SJSA1 (cell line): ENCODE results near the gene PRKCE. TPM values are rescaled to one million over a fixed set of nuclear protein-coding genes. Genes with fewer than 3 reads are reported as not detected.

Experiments used
- DNase-seq, 2 experiments: peaks; one replicate each; pipeline ENCODE4 v3.0.0-alpha.2; 2015 to 2020; ENCODE audit warnings: low spot score in 2 of 2, low read depth in 1 of 2
- H3K27ac ChIP-seq: fragments of 250-450 bp; sonication (Bioruptor Pico); 2 replicates; pipeline ENCODE4 v1.5.1; 2020; ENCODE audit warnings: mild to moderate bottlenecking, moderate library complexity
- H3K27me3 ChIP-seq: fragments of 250-450 bp; sonication (Bioruptor Pico); replicated peaks from 2 replicates; pipeline ENCODE4 v1.5.1; 2020; ENCODE audit warnings: mild to moderate bottlenecking, moderate library complexity
- H3K36me3 ChIP-seq: fragments of 250-450 bp; sonication (Bioruptor Pico); 2 replicates; pipeline ENCODE4 v1.5.1; 2020; ENCODE audit warnings: mild to moderate bottlenecking
- H3K4me1 ChIP-seq: fragments of 250-450 bp; sonication (Bioruptor Pico); replicated peaks from 2 replicates; pipeline ENCODE4 v1.6.1; 2021; ENCODE audit warnings: mild to moderate bottlenecking
- H3K4me3 ChIP-seq: fragments of 250-450 bp; sonication (Bioruptor Pico); 2 replicates; pipeline ENCODE4 v1.5.1; 2020; ENCODE audit warnings: mild to moderate bottlenecking
- H3K9me3 ChIP-seq: fragments of 250-450 bp; sonication (Bioruptor Pico); replicated peaks from 2 replicates; pipeline ENCODE4 v1.5.1; 2020; ENCODE audit warnings: mild to moderate bottlenecking
- total RNA-seq: library from RNA; depleted of rRNA; stranded (reverse); fragments of >200 nt; shearing (Covaris generic); gene quantifications from 2 replicates; pipeline ENCODE4 v1.2.3, GENCODE V29; 2014

PRKCE gene
- total RNA-seq, 1 experiment from 2014 or later = 43.3 TPM

- Histone ChIP-seq H3K27ac (no peak overlapping the region), H3K4me3 (no peak overlapping the region), H3K9me3 (no peaks in the 10 kb centered on the region), H3K27me3 (no peaks in the 10 kb centered on the region), H3K4me1 (no peaks in the 10 kb centered on the region), H3K36me3 (no peaks in the 10 kb centered on the region)
- no peak for DNase-seq
Observed at GRCh38 chr2:45739796-45740485, 88.5 kb downstream of the PRKCE start.

- Histone ChIP-seq H3K4me3 (no peak overlapping the region), H3K27me3 (no peaks in the 10 kb centered on the region), H3K36me3 (no peaks in the 10 kb centered on the region), H3K27ac (no peak overlapping the region), H3K4me1 (no peaks in the 10 kb centered on the region), H3K9me3 (no peaks in the 10 kb centered on the region)
- no peak for DNase-seq
Observed at GRCh38 chr2:45741161-45741850, 89.8 kb downstream of the PRKCE start.

GRCh38 chr2:45743531-45744396, 92.3 kb downstream of the PRKCE start:
- Histone ChIP-seq H3K27ac (no peak overlapping the region), H3K27me3 (no peaks in the 10 kb centered on the region), H3K4me3 (no peak overlapping the region), H3K36me3 (no peaks in the 10 kb centered on the region), H3K9me3 (no peaks in the 10 kb centered on the region), H3K4me1 (peaks cover 8% of the 10 kb centered on the region)
- no peak for DNase-seq

- no peaks in the 10 kb centered on the region for H3K36me3 ChIP-seq
- no peak overlapping the region for H3K27ac ChIP-seq
- DNase-seq = no peak
- H3K9me3 ChIP-seq = no peaks in the 10 kb centered on the region
- no peaks in the 10 kb centered on the region for H3K27me3 ChIP-seq
- H3K4me3 ChIP-seq = no peak overlapping the region
- peaks cover 8% of the 10 kb centered on the region for H3K4me1 ChIP-seq
Observed at GRCh38 chr2:45745231-45745630, 93.8 kb downstream of the PRKCE start.

DNA sequence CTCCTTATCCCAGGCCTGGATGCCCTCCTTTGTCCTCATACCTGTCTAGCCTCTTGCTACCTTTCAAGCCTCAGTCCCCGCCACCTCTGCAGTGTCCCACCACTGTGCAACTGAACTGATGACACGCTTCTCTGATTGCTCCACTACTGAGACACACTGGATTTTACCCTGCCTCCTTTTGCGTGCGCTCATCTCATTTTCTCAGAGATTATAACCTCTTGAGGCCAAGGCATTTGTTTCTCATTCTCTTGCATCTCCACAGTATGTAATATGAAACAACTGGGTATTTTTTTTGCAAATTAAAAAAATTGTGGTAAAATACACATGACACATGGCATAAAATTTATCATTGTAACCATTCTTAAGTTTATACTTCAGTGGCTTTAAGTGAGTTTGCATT, 95.4 kb downstream of the PRKCE start:
- H3K4me3 ChIP-seq = no peak overlapping the region
- peaks cover 8% of the 10 kb centered on the region for H3K4me1 ChIP-seq
- no peaks in the 10 kb centered on the region for H3K27me3 ChIP-seq
- no peak for DNase-seq
- H3K36me3 ChIP-seq = no peaks in the 10 kb centered on the region
- H3K27ac ChIP-seq = no peak overlapping the region
- no peaks in the 10 kb centered on the region for H3K9me3 ChIP-seq

GRCh38 chr2:45747363-45747762, 95.9 kb downstream of the PRKCE start:
- Histone ChIP-seq H3K27ac (no peak overlapping the region), H3K4me1 (peaks cover 8% of the 10 kb centered on the region), H3K9me3 (no peaks in the 10 kb centered on the region), H3K4me3 (no peak overlapping the region), H3K27me3 (no peaks in the 10 kb centered on the region), H3K36me3 (no peaks in the 10 kb centered on the region)
- no peak for DNase-seq

- Histone ChIP-seq H3K9me3 (no peaks in the 10 kb centered on the region), H3K27me3 (no peaks in the 10 kb centered on the region), H3K36me3 (no peaks in the 10 kb centered on the region), H3K27ac (peak overlapping the region; percentile 33; the same call in 1 of the 2 replicates), H3K4me3 (no peak overlapping the region), H3K4me1 (peaks cover 8% of the 10 kb centered on the region)
- DNase-seq = peak; percentile 33 to 67
Observed at GRCh38 chr2:45748239-45748638, 96.8 kb downstream of the PRKCE start.

GRCh38 chr2:45750001-45750400, 98.5 kb downstream of the PRKCE start:
- no peak for DNase-seq
- Histone ChIP-seq H3K4me1 (peaks cover 8% of the 10 kb centered on the region), H3K27ac (no peak overlapping the region), H3K27me3 (no peaks in the 10 kb centered on the region), H3K36me3 (no peaks in the 10 kb centered on the region), H3K4me3 (no peak overlapping the region), H3K9me3 (no peaks in the 10 kb centered on the region)

GRCh38 chr2:45750484-45750883, 99.0 kb downstream of the PRKCE start:
- no peak overlapping the region for H3K4me3 ChIP-seq
- H3K27ac ChIP-seq = no peak overlapping the region
- no peaks in the 10 kb centered on the region for H3K36me3 ChIP-seq
- DNase-seq = no peak
- H3K27me3 ChIP-seq = no peaks in the 10 kb centered on the region
- H3K4me1 ChIP-seq = peaks cover 11% of the 10 kb centered on the region
- no peaks in the 10 kb centered on the region for H3K9me3 ChIP-seq

GRCh38 chr2:45753381-45753780, 101.9 kb downstream of the PRKCE start:
- Histone ChIP-seq H3K9me3 (no peaks in the 10 kb centered on the region), H3K4me1 (peaks cover 18% of the 10 kb centered on the region), H3K4me3 (no peak overlapping the region), H3K27me3 (no peaks in the 10 kb centered on the region), H3K27ac (no peak overlapping the region), H3K36me3 (no peaks in the 10 kb centered on the region)
- no peak for DNase-seq

- no peaks in the 10 kb centered on the region for H3K36me3 ChIP-seq
- no peak overlapping the region for H3K4me3 ChIP-seq
- no peaks in the 10 kb centered on the region for H3K27me3 ChIP-seq
- H3K4me1 ChIP-seq = peaks cover 18% of the 10 kb centered on the region
- H3K27ac ChIP-seq = no peak overlapping the region
- no peak for DNase-seq
- no peaks in the 10 kb centered on the region for H3K9me3 ChIP-seq
Observed at GRCh38 chr2:45754131-45755010, 102.9 kb downstream of the PRKCE start.

- no peak overlapping the region for H3K4me3 ChIP-seq
- H3K27ac ChIP-seq = peak overlapping the region; percentile 23; the same call in 1 of the 2 replicates
Observed at GRCh38 chr2:45755585-45756335, 104.3 kb downstream of the PRKCE start.

More at GRCh38 chr2:45755585-45756335, 104.3 kb downstream of the PRKCE start:
- DNase-seq = peak; percentile 66 to 69
- no peaks in the 10 kb centered on the region for H3K36me3 ChIP-seq
- no peaks in the 10 kb centered on the region for H3K9me3 ChIP-seq
- no peaks in the 10 kb centered on the region for H3K27me3 ChIP-seq
- peaks cover 23% of the 10 kb centered on the region for H3K4me1 ChIP-seq
